RWPE2 (cell line): ENCODE results near the gene IFI16.
"Not testable (repeated sequence)": the region's sequence is repeated elsewhere in the genome, so short reads cannot be mapped to it uniquely, and the experiment has no call there.

Source experiments
- ATAC-seq: fragments of 200-7000 bp; cut with Tn5 transposase; 3 replicates; pipeline ENCODE4 v1.9.1; 2021; ENCODE audit warnings: low read depth
- DNase-seq: peaks from one replicate; pipeline ENCODE4 v3.0.0-alpha.2; 2020; ENCODE audit warnings: low spot score
- H3K27ac ChIP-seq: fragments of 450-650 bp; 2 replicates; pipeline ENCODE4 v1.5.1; 2017; ENCODE audit warnings: mild to moderate bottlenecking; ENCODE audit not compliant: poor library complexity, severe bottlenecking
- H3K27me3 ChIP-seq: fragments of 250-450 bp; sonication (Bioruptor Pico); 2 replicates; pipeline ENCODE4 v1.5.1; 2021; ENCODE audit warnings: mild to moderate bottlenecking, moderate library complexity; ENCODE audit not compliant: insufficient read depth, poor library complexity, severe bottlenecking
- H3K36me3 ChIP-seq: fragments of 250-450 bp; sonication (Bioruptor Pico); 2 replicates; pipeline ENCODE4 v1.5.1; 2020; ENCODE audit warnings: low read depth, mild to moderate bottlenecking, moderate library complexity
- H3K4me1 ChIP-seq: fragments of 250-450 bp; sonication (Bioruptor Pico); 2 replicates; pipeline ENCODE4 v1.5.1; 2021; ENCODE audit warnings: mild to moderate bottlenecking, moderate library complexity; ENCODE audit not compliant: insufficient read depth, poor library complexity, severe bottlenecking
- H3K4me3 ChIP-seq: fragments of 250-450 bp; sonication (Bioruptor Pico); 2 replicates; pipeline ENCODE4 v1.5.1; 2021; ENCODE audit warnings: mild to moderate bottlenecking, moderate library complexity; ENCODE audit not compliant: severe bottlenecking
- H3K9me3 ChIP-seq: fragments of 250-450 bp; sonication (Bioruptor Pico); 2 replicates; pipeline ENCODE4 v1.5.1; 2021; ENCODE audit warnings: mild to moderate bottlenecking, moderate library complexity; ENCODE audit not compliant: severe bottlenecking
- TF ChIP-seq, protein P1 (sequence below): fragments of 450-650 bp; IDR thresholded peaks from one replicate; pipeline ENCODE4 v1.5.1; 2017; ENCODE audit warnings: mild to moderate bottlenecking, moderate library complexity; ENCODE audit not compliant: poor library complexity, severe bottlenecking

Gene IFI16

DNA sequence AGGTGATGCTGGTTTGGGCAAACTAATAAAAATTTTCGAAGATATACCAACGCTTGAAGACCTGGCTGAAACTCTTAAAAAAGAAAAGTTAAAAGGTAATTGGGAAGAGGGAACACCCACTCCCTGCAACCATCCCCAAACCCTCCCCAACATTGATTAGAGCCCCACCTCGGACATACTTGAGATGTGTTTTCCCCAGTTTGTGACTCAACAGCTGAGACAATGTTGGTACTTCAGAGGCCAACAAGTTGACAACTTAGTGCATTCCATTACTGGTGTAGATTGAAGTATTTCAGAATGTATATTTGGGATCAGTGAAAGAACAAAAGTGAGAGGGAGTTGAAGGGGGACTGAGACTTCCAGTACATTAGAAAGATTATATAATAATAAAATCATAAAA is 5.1 kb downstream of the IFI16 start:
- Histone ChIP-seq H3K27ac (peak overlapping the region; percentile 22), H3K4me1 (peaks cover 25% of the 10 kb centered on the region), H3K4me3 (no peak overlapping the region), H3K9me3 (no peaks in the 10 kb centered on the region), H3K27me3 (no peaks in the 10 kb centered on the region), H3K36me3 (peaks cover 64% of the 10 kb centered on the region)
- DNase-seq (no peak), ATAC-seq (no peak)
- TF ChIP-seq, protein P1, sequence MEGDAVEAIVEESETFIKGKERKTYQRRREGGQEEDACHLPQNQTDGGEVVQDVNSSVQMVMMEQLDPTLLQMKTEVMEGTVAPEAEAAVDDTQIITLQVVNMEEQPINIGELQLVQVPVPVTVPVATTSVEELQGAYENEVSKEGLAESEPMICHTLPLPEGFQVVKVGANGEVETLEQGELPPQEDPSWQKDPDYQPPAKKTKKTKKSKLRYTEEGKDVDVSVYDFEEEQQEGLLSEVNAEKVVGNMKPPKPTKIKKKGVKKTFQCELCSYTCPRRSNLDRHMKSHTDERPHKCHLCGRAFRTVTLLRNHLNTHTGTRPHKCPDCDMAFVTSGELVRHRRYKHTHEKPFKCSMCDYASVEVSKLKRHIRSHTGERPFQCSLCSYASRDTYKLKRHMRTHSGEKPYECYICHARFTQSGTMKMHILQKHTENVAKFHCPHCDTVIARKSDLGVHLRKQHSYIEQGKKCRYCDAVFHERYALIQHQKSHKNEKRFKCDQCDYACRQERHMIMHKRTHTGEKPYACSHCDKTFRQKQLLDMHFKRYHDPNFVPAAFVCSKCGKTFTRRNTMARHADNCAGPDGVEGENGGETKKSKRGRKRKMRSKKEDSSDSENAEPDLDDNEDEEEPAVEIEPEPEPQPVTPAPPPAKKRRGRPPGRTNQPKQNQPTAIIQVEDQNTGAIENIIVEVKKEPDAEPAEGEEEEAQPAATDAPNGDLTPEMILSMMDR, result no peak

DNA sequence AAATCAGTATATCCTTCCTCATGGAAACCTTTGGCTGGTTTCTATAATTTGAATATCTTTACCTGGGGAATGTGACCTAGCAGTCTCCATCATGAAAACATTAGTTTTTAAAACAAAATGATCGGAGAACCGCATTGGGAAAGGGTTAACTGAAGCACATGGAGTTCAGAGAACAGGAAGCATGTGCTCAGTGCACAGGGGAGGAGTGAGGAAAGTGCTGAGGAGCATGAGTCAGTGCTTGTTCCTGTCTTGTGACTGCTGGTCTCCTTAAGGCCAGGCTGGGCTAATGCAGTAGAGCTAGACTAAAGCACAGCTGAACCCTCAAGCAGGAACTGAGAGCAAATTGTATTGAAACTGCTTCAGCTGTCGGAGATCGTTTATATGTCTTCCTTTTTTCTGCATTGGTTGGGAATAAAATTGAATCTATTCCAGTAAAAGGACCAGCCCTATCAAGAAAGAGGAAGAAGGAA is 5.8 kb downstream of the IFI16 start:
- ATAC-seq (peak; percentile 91), DNase-seq (no peak)
- peaks cover 25% of the 10 kb centered on the region for H3K4me1 ChIP-seq
- peak overlapping the region; percentile 22 for H3K27ac ChIP-seq
- TF ChIP-seq, protein P1, result no peak
- peaks cover 70% of the 10 kb centered on the region for H3K36me3 ChIP-seq
- no peaks in the 10 kb centered on the region for H3K27me3 ChIP-seq
- no peaks in the 10 kb centered on the region for H3K9me3 ChIP-seq
- H3K4me3 ChIP-seq, result no peak overlapping the region

DNA sequence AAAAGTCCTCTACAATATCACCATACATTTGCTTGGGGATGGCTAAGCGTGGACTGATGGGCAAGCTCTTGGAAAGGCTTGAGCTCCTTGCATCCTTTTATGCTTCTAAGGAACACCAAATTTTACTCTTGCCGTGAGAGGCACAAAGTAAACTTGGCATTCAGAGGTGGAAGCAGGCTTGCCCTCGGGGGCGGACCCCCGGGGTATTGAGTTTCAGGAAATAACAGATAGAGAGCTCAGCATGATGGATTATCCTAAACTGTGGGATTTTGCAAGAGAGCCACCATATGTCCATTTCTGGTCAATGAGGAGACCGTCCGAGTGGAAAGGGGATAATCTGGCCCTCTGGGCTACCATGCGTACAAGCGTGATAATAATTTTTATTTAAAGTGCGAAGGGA is 14.0 kb downstream of the IFI16 start:
- TF ChIP-seq, protein P1, result no peak
- Histone ChIP-seq H3K27me3 (no peaks in the 10 kb centered on the region), H3K9me3 (no peaks in the 10 kb centered on the region), H3K27ac (no peak overlapping the region), H3K4me1 (no peaks in the 10 kb centered on the region), H3K36me3 (peaks cover 70% of the 10 kb centered on the region), H3K4me3 (no peak overlapping the region)
- no peak for ATAC-seq
- no peak for DNase-seq

DNA sequence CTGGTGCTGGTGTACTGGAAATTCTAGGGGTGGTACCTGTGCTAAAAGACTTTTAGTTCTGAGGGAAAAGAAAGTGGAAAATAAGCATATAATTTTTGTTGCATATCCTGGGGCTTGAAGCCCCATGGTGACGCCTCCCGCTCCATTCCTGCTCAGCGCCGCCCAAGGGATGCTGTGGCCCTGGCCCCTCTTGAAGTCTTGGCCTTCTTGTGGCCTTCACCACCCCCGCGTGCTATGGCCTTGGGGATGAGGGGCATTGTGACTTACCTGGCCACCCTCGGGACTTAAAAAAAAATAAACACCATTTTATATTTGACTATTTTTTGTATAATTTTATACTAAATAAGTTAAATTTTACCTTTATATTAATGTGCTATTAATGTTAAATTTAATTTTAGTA is 15.3 kb downstream of the IFI16 start:
- no peak overlapping the region for H3K4me3 ChIP-seq
- H3K36me3 ChIP-seq, result peaks cover 59% of the 10 kb centered on the region
- no peaks in the 10 kb centered on the region for H3K9me3 ChIP-seq
- H3K4me1 ChIP-seq, result no peaks in the 10 kb centered on the region
- no peaks in the 10 kb centered on the region for H3K27me3 ChIP-seq
- TF ChIP-seq, protein P1, result no peak
- DNase-seq, result no peak
- no peak overlapping the region for H3K27ac ChIP-seq
- no peak for ATAC-seq

DNA sequence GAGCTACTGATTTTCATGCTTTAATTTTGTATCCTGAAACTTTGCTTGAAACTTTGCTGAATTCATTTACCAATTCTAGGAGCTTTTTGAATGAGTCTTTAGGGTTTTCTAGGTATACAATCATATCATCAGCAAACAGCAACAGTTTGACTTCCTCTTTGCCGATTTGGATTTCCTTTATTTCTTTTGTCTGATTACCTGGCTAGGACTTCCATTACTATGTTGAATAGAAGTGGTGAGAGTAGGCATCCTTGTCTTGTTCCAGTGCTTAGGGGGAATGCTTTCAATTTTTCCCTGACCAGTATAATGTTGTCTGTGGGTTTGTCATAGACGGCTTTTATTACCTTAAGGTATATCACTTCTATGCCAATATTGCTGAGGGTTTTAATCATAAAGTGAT is 17.1 kb downstream of the IFI16 start:
- H3K9me3 ChIP-seq, H3K4me3 ChIP-seq, DNase-seq, ATAC-seq, H3K27me3 ChIP-seq, H3K27ac ChIP-seq, H3K4me1 ChIP-seq: not testable (repeated sequence)
- peaks cover 58% of the 10 kb centered on the region for H3K36me3 ChIP-seq
